Activated naive CD8-positive, alpha-beta T cell treated with anti-CD3 and anti-CD28 coated beads, Interleukin-2, amount 10 ng/mL, durations not matched to agents 7 days and 5 days (primary cell): ENCODE measurements around the gene EVI2B. TPM values are rescaled to one million over a fixed set of nuclear protein-coding genes. Genes with fewer than 3 reads are reported as not detected.

Experiments used
- total RNA-seq, 2 experiments: library from RNA; stranded (reverse); gene quantifications; one replicate each; pipeline ENCODE4 v1.2.3, GENCODE V29; 2021

The EVI2B gene
- total RNA-seq, 2 experiments from 2014 or later, result 88.5 to 100 TPM

Other genes with a start within 250 kb of the EVI2B start
- 10 to 100 TPM; 34.4 to 36.0 TPM for gene NF1, start 219.1 kb downstream of the EVI2B start, total RNA-seq
- gene OMG, start 16.8 kb downstream of the EVI2B start, total RNA-seq, result under 1 TPM; 0.62 to 0.78 TPM
- gene EVI2A, start 7.6 kb upstream of the EVI2B start, total RNA-seq, result 10 to 100 TPM; 74.9 to 78.3 TPM
- 10 to 100 TPM; 38.5 to 42.0 TPM for gene RAB11FIP4, start 77.6 kb upstream of the EVI2B start, total RNA-seq